Frontal cortex (tissue), 4 donors: Measurements from ENCODE around the gene EPB41L4A. TPM values are rescaled to one million over a fixed set of nuclear protein-coding genes. Genes with fewer than 3 reads are reported as not detected.

Source experiments
- DNase-seq, 2 donors: peaks; one replicate each; pipeline ENCODE4 v3.0.0; 2012; ENCODE audit warnings: low spot score in 2 of 2
- FAIRE-seq: peaks from 2 replicates; lab custom pipeline; 2012; peaks lifted over from hg19 to GRCh38; lab: Jason Lieb, UNC
- total RNA-seq: library from RNA; depleted of rRNA; stranded (reverse); fragments of >200 nt; gene quantifications from one replicate; pipeline ENCODE4 v1.2.3, GENCODE V29; 2014
- donor health status: control.
- donor health status: control.
- donor health status: control.

EPB41L4A gene
- total RNA-seq, 1 donor from 2014 or later, result 33.8 TPM

DNA sequence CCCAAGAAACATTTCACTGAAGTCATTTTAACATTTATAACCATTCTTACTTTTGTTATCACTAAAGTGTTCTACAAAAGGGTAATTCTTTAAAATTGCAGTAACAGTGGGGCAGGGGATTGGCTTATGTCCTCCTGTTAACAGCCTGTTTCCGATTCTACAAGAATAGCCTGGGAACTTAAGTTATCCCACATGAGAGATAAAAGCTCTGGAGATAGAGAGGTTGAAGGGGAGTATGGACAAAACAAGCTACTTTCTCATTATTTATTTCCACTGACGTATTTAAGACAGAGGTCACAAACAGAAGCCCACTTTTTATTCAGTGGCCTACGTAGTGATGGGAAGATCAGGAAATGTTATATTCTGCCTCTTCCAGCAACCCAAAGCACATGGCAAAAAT is 98.7 kb downstream of the EPB41L4A start:
- FAIRE-seq, result no peak
- no peak for DNase-seq

DNA sequence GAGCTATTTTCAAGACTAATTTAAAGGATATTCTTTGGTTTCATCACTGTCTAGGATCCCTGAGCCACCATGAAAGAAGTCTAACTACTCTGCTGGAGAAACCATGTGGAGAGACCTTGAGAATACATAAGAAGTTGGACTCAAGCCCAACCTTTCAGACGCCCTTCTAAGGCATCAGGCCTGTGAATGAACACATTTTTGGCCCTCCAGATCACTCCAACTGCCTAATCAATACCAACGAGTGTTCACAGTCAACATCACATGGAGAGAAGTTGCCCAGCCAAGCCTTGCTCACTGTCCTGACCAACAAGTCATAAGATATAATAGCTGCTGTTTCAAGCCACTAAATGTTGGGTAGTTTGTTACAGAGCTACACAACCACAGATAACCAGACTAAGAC is 100.7 kb downstream of the EPB41L4A start:
- DNase-seq, result no peak
- FAIRE-seq, result no peak

DNA sequence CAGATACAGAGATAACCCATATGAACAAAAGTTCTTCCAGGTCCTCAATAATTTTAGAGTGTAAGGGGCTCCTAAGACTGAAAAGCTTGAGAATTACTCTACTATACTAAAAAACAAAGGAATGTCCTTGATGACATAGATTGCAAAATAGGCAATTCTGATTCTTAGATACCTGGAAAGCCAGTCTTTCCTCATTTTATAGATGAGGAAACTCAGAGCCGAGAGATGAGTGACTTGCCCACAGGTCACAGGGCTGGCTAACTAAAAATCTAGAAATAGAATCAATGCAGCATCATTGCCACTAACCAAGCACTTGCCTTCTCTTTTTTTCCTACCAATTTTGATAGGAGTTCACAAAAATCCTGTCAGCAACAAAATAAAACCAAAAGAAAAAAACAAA is 101.2 kb downstream of the EPB41L4A start:
- DNase-seq (no peak), FAIRE-seq (no peak)

DNA sequence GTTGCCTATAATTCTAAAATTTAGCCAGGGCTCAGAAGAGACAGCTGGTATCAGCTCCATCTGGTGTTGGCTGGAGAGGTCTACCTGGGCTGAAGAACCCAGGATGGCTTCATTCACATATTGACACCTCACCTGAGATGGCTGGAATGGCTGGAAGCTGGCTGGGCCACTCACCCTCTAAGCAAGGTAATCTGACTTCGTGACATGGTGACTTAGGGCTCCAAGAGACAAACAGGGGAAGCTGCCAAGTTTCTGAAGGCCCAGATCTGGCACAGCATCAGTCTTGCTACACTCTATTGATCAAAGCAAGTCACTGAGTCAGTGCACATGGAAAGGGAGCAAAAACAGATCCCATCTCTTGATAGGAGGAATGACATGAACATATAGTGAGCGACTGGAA is 102.3 kb downstream of the EPB41L4A start:
- no peak for DNase-seq
- FAIRE-seq, result no peak

DNA sequence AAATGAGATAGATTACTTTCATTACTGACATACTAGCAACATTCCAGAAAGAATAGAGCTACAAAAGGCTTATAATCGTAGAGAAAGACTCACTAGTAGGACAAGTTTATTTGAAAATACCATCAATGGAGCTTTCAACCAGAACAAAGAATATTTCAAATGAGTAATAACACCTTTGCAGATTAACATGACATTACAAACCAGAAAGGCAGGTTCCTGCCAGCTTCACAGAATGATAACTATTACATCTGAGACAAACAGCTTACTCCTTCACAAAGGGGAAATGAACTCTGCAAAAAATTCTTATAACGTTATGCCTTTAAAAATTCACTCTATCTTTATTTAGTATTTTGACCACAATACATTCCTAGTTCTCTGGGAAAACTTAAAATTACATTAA is 103.1 kb downstream of the EPB41L4A start:
- FAIRE-seq (no peak), DNase-seq (no peak)

DNA sequence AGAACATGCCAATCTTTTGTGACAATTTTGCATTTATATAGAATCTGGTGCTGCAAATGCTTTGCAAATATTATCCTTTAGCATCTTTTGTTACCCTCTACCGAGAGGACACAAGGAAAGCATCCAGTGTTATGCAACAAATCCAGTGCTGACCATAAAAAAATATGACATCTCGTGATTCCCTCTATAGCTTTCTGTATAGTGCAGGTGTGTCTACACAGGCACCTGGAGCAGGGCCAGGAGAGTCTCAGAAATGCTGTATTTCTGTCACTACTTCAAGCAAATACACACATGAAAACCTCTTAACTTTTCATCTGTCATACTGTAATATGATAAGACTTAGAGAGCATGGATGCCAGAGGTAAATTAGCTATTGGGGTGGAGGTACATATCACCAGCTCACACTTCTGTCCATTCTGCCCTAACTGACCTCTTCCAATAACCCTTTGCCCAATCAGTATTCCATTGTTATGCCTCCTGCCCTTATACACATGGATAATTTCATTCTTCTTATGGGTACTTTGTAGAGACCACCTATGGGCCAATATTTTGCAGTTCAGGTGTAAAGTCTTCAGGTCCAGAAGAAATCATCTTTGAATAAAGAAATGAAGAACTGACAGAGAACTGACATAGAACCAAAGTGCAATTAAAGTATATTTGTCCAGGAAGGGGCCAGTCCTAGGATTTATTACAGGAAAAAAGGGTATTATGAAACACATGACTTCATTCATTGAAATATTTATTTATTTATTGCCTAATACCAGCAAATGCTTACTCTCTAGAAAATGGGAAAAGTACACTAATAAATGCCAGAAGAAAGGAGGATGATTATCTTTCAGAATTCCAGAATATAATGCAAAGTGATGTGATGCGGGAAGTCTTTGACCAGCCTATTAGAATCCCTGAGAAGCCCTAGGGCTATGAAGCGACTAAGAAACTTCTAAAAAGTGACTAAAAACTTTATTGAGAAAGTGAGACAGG is 106.5 kb downstream of the EPB41L4A start:
- FAIRE-seq, result no peak
- DNase-seq, result no peak

DNA sequence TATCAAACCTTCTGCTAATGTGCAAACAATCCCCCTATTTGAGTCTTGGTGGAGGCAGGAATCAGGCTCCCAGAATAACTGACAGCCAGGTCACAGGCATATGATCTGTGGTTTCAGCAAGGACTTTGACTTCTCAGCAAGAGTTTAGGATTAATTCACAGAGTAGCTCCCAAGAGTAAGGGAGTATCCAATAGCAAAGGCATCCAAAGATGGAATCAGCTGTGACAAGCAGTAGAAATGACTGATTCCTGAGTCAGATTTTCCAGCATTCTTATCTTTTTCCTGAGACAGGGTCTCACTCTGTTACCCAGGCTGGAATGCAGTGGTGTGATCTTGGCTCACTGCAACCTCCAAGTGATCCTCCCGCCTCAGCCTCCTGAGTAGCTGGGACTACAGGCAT is 108.3 kb downstream of the EPB41L4A start:
- DNase-seq (no peak), FAIRE-seq (no peak)

DNA sequence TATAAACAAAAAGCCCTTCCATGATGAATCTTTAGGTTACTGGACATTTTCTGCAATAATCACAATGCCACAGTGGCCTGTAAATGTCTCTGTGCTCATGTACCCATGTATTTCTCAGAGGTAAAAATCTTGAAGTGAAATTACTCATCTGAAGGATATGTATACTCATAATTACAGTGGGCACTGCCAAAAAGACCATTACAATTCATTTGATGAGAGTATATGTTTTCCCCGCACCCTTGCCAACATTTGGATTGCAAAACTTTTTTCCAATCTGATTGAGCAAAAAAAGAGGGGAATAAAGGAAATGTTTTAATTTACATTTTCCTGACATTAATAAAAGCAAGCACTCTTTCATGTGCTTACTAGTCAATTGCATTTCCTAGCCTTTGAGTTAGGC is 110.5 kb downstream of the EPB41L4A start:
- DNase-seq (no peak), FAIRE-seq (no peak)

DNA sequence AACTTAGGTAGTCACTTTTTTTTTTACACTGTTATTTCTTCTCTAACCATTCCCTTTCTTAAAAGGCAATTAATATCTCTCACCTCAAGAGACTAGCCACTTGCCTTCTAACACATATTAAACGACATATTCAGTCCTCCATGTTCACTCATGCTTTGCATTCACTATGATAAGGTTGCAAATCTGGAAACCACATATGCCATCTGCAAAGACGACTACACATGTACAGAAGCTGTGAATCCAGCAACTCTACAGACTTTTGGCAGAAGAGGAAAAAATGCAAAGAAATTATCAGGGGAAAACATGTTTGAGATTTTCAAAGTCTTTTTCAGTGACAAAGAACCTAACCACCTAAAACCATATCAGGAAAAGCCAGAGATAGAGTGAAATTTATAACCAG is 112.1 kb downstream of the EPB41L4A start:
- no peak for DNase-seq
- no peak for FAIRE-seq

DNA sequence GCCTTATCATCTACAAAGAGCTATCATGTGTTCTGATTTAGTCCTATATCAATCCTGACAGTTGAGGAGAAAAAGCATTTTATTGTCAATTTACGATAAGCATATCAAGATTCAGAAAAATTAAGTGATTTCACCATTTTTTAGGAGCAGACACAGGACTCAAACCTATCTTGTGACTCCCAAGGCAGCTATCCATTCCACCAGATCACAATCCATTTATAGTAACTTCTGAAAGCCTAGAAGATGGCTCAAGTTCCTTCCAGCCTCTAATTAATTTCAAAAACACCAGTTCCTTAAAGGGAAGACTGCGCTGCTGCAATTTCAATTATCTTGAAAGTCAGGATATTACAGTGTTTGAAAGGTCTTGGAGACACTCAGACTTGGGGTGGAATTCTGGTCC is 114.3 kb downstream of the EPB41L4A start:
- FAIRE-seq (no peak), DNase-seq (no peak)

DNA sequence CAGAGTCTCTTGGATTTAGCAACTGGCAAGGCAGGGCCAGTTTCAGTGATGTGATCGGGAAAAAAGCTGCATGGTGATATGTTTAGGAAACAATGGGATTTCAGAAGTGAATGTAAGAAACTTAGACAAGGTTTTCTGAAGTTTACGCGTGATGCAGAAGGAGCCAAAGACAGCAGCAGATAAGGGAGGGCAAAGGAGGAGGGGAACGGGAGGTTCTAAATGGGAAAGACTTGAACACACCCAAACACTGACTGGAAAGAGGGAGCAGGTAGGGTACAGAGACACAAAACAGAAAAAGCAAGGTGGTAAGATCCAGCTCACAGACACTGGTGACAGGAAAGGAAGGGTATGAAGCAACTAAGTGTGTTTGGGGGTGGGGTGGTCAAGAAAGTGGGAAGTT is 115.4 kb downstream of the EPB41L4A start:
- no peak for FAIRE-seq
- DNase-seq, result no peak

DNA sequence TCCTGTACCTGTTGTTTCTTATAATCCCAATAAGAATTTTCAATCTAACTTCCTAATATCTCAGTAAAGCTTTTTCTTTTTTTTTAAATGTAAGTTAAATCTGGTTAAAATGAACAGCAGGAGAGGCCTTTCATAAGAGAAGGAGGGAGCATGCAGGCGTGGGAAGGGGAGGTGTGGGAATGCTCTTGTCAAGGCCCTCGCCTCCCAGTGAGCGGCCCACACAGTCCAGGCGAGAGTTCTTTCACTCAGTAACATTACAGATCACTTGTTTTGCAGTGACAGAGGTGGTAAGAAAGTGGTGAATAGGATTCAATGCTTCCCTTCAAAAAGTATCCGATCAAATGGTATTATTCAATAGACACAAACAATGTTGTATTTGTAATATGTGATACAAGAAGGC is 125.0 kb downstream of the EPB41L4A start:
- DNase-seq, result no peak
- FAIRE-seq, result no peak

DNA sequence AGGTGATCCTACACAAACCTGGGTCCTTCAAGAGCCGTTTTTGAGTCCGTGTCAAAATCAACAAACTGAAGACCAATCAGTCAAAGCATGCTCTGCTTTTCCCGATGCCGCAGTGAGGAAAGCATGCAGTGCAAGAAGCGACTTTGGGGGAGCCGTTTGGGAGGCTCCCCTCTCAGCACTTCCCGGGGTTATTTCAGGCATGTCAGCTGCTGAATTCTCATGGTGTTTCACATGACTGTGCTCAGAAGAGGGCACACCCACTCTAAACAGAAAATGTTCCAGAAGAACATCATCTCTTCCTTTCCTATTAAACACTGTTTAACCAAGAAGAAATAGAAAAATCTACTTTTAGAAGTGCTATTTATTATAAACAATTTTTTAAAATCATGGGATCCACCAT is 125.5 kb downstream of the EPB41L4A start:
- DNase-seq (no peak), FAIRE-seq (no peak)

DNA sequence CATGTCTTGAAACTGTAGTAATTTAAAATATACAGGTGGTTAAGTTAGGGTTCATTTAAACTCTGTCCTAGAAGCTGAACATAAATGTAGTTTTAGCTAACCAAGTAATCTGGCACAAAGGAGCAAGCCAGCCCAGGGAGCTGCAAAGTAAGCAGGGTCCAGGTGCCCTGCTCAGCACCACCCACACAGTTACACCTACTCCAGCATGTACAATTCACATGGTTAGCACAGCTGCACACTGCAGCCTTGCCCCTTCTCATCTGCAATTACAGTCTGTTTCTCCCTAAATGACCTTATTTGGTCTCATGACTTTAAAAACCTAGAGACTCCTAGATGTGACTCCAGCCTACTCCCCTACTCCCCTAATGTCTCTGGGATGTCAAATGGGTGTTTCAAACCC is 128.4 kb downstream of the EPB41L4A start:
- no peak for DNase-seq
- no peak for FAIRE-seq

DNA sequence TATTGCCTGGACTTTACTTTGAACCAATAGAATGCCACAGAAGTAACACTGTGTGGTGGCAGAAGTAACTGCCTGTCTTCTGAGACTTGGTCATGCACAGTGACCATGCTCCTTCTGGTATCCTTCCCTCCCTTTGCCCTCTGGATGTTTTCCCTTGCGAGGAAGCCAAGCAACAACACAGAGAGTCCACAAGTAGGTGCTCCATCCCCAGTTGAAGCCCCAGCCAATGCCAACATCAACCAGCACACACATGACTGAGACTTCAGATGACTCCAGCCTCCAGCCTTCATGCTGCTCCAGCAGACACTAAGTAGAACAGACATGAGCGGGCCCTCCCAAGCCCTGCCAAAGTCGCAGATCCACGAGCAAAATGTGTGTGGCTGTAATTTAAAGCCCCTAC is 129.6 kb downstream of the EPB41L4A start:
- DNase-seq (no peak), FAIRE-seq (no peak)

DNA sequence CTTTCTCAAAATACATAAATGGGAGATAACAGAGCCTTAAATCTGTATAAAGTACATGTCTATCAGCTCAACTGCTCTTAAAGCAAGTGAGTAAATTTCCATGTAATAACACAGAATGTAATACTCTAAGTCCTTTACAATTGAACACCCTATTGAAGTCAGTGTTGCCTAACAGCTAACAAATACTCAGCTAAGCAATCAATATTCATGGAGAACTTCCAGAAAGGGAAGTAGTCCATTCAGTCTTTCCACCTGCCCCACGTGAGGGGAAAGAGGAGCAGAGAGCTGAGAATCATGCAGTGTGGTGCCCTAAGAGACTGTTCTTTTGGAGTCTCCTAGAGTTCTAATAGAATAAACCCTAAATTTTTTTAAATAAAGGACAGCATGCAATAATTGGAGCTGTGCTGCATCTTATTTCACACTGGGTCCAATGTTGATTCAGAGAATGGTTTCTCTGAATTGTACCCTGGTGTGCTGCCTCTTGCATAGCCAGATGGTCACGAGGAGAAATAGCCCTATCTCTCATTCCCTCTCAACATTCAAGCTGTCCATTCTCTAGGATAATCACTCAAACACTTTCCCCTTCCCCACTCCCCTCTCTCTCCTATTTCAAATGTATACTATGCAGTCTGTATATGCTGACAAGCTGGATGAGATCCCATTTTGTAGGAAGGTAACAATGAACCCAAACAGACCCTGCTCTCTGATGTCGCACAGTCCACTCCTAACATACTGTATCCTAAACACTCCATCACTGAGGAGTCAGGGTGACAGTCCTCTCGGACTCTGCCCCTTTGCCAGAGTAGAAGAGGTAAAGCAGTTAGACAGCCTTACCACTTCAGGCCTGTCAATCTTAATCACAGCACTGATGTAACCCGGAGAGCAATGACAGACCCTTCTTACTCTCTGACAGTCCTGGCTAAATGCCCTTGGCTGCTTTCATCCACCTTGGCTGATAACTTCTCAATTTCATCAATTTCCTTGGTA is 134.8 kb downstream of the EPB41L4A start:
- DNase-seq (no peak), FAIRE-seq (no peak)

DNA sequence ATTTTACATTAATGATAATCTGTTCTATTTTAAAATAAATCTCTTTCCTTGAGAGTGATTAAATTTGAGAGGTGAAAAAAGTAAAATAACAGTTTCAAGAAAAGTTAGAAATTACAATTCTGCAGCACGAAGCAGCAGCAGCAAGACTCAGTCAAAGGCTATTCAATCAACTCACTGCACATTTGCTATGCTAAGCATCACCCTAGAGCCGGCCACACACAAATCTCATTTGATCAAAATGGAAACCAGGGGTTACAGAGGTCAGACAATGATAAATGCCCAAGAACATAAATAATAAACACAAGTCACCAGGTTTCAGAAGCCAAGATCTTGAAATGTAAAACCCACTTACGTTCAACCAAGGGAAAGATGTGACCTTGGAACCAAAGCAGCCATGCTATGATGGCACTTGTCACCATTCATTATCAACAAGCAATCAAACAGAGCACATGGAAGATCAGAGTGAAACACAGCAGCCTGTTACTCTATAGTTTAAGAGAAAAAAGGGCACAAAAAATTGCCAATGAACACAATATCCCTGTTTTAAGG is 136.0 kb downstream of the EPB41L4A start:
- FAIRE-seq, result no peak
- no peak for DNase-seq

DNA sequence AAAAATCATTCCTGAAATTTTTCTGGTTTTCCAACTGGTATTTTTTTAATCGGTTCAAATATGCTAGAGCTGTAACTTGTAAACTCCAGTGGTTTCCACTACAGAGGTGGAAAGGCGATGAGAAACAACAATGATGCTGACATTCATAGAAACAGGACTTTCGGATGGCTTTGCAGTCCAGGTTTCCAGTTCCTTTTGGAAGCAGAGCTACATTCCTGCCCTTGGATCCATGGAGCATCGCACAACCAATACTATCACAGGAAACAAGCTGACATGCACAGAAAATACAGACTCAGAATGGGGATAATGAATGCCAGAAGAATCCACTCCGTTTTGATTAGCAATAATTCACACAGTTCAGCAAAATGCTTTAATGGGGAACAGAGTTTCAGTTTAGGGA is 140.0 kb downstream of the EPB41L4A start:
- FAIRE-seq (no peak), DNase-seq (no peak)

DNA sequence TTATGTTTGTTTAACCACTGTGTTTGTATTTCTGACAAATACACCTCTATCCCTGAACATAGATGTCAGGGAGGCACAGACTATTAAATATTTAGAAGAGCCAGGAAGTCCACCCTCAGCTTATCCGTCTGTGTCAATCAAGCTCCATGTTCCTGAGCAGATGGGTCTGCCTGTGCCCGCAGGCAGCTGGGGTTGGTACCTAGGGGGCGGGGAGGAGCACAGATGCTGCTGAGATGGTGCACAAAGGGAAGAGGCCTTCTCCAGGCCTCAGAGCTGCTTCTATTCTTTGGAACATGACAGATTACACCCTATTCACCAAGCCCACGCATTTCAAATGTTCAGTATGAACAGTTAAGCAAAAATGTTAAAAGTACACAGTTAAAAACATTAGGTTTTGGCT is 142.1 kb downstream of the EPB41L4A start:
- DNase-seq (no peak), FAIRE-seq (no peak)

DNA sequence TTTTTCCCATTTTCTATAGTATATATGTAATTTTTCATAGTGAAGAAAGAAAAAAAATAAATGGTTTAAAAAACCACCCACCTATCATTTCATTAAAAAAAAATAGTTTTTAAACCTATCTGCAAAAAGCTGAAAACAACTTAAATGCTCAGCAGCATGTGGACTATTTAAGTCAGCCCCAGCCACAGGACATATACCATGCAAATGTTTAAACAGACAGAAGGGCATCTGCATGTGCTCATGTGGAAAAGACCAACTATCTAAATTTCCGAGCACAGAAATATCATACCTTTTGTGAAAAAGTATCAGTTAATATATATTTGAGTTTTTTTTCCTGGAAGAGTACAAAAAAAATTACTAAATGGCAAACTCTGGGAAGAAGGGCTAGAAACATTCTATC is 143.4 kb downstream of the EPB41L4A start:
- no peak for DNase-seq
- FAIRE-seq, result no peak
